Thymus (tissue), 11 donors: Measurements from ENCODE around the gene MAPK8IP3. TPM values are rescaled to one million over a fixed set of nuclear protein-coding genes. Genes with fewer than 3 reads are reported as not detected.

Source experiments
- DNase-seq, 9 donors: peaks; one replicate each; pipeline ENCODE4 v3.0.0-alpha.2; 2013; ENCODE audit warnings: low spot score in 9 of 9, low read depth in 6 of 9, missing footprints in 1 of 9
- H3K27ac ChIP-seq, 2 donors: one replicate each; pipeline ENCODE4 v1.5.1; 2013; ENCODE audit warnings: control low read depth in 1 of 2, low read depth in 1 of 2, low read length in 1 of 2, mild to moderate bottlenecking in 1 of 2, moderate library complexity in 1 of 2
- H3K27me3 ChIP-seq, 2 donors: one replicate each; pipeline ENCODE4 v1.5.1; 2013; ENCODE audit warnings: low read length in 1 of 2; ENCODE audit not compliant: control insufficient read depth in 2 of 2, insufficient read depth in 1 of 2
- H3K36me3 ChIP-seq, 2 donors: one replicate each; pipeline ENCODE4 v1.5.1; 2013; ENCODE audit warnings: low read length in 1 of 2, mild to moderate bottlenecking in 1 of 2, moderate library complexity in 1 of 2; ENCODE audit not compliant: control insufficient read depth in 2 of 2, insufficient read depth in 2 of 2
- H3K4me1 ChIP-seq, 2 donors: one replicate each; pipeline ENCODE4 v1.5.1; 2013; ENCODE audit warnings: low read length in 2 of 2; ENCODE audit not compliant: control insufficient read depth in 2 of 2, insufficient read depth in 2 of 2
- H3K4me3 ChIP-seq, 2 donors: one replicate each; pipeline ENCODE4 v1.5.1; 2013; ENCODE audit warnings: low read length in 2 of 2, control low read depth in 1 of 2, mild to moderate bottlenecking in 1 of 2
- H3K9me3 ChIP-seq, 2 donors: one replicate each; pipeline ENCODE4 v1.5.1; 2013; ENCODE audit warnings: low read length in 1 of 2, mild to moderate bottlenecking in 1 of 2; ENCODE audit not compliant: control insufficient read depth in 2 of 2, insufficient read depth in 1 of 2
- WGBS: extraction: QIAGEN DNeasy Blood & Tissue Kit; methylation state at CpG from one replicate; pipeline ENCODE4 v1.1.7; 2013; 5-methylcytosine and 5-hydroxymethylcytosine counted together
- polyA plus RNA-seq: library from polyadenylated mRNA; stranded (reverse); fragments of 200-250 nt; gene quantifications from one replicate; pipeline ENCODE4 v1.2.3, GENCODE V29; 2013
- total RNA-seq: library from RNA; stranded (reverse); fragments of 120-200 nt; gene quantifications from one replicate; pipeline ENCODE4 v1.2.4, GENCODE V29; 2013
- donor health status: healthy.

MAPK8IP3 gene
- total and polyA plus RNA-seq, 2 donors, result 36.0 to 129 TPM

GRCh38 chr16:1787322-1788094, 81.5 kb downstream of the MAPK8IP3 start:
- Histone ChIP-seq H3K9me3 (peaks cover 0 to 1% of the 10 kb centered on the region in 2 donors), H3K27ac (peak overlapping the region in 1 of 2 donors; percentile 2), H3K36me3 (peaks cover 51 to 73% of the 10 kb centered on the region in 2 donors), H3K27me3 (no peaks in the 10 kb centered on the region), H3K4me3 (no peak overlapping the region), H3K4me1 (peaks cover 7 to 8% of the 10 kb centered on the region in 2 donors)
- WGBS, result 98% methylated on average over 44 of the region's 44 CpGs
- DNase-seq, result peak in 1 of 9 donors; percentile 1

GRCh38 chr16:1788095-1788707, 82.2 kb downstream of the MAPK8IP3 start:
- no peak overlapping the region for H3K4me3 ChIP-seq
- WGBS, result 96% methylated on average over 38 of the region's 38 CpGs
- DNase-seq, result no peak
- peaks cover 7 to 8% of the 10 kb centered on the region in 2 donors for H3K4me1 ChIP-seq
- peaks cover 51 to 74% of the 10 kb centered on the region in 2 donors for H3K36me3 ChIP-seq
- H3K27me3 ChIP-seq, result no peaks in the 10 kb centered on the region
- peak overlapping the region in 1 of 2 donors; percentile 37 for H3K27ac ChIP-seq
- peaks cover 1 to 4% of the 10 kb centered on the region in 2 donors for H3K9me3 ChIP-seq

GRCh38 chr16:1788708-1789100, 82.7 kb downstream of the MAPK8IP3 start:
- Histone ChIP-seq H3K36me3 (peaks cover 51 to 74% of the 10 kb centered on the region in 2 donors), H3K4me3 (no peak overlapping the region), H3K9me3 (peaks cover 1 to 4% of the 10 kb centered on the region in 2 donors), H3K4me1 (peaks cover 6 to 7% of the 10 kb centered on the region in 2 donors), H3K27me3 (no peaks in the 10 kb centered on the region), H3K27ac (peak overlapping the region; percentile 43 to 58)
- DNase-seq, result no peak
- 85% methylated on average over 19 of the region's 19 CpGs for WGBS

GRCh38 chr16:1789643-1790045, 83.6 kb downstream of the MAPK8IP3 start:
- Histone ChIP-seq H3K27me3 (no peaks in the 10 kb centered on the region), H3K27ac (no peak overlapping the region), H3K36me3 (peaks cover 48 to 72% of the 10 kb centered on the region in 2 donors), H3K4me1 (peaks cover 0 to 3% of the 10 kb centered on the region in 2 donors), H3K9me3 (peaks cover 1 to 4% of the 10 kb centered on the region in 2 donors), H3K4me3 (no peak overlapping the region)
- 95% methylated on average over 25 of the region's 25 CpGs for WGBS
- no peak for DNase-seq

- WGBS, result 98% methylated on average over 15 of the region's 15 CpGs
- H3K27ac ChIP-seq, result no peak overlapping the region
- H3K4me3 ChIP-seq, result no peak overlapping the region
- DNase-seq, result no peak
- H3K36me3 ChIP-seq, result peaks cover 45 to 71% of the 10 kb centered on the region in 2 donors
- H3K27me3 ChIP-seq, result no peaks in the 10 kb centered on the region
- H3K4me1 ChIP-seq, result peaks cover 0 to 3% of the 10 kb centered on the region in 2 donors
- H3K9me3 ChIP-seq, result peaks cover 1 to 4% of the 10 kb centered on the region in 2 donors
These were observed 84.2 kb downstream of the MAPK8IP3 start for GRCh38 chr16:1790261-1790610.

GRCh38 chr16:1790611-1791255, 84.7 kb downstream of the MAPK8IP3 start:
- H3K36me3 ChIP-seq, result peaks cover 43 to 66% of the 10 kb centered on the region in 2 donors
- no peak for DNase-seq

GRCh38 chr16:1791256-1791942, 85.4 kb downstream of the MAPK8IP3 start:
- Histone ChIP-seq H3K27ac (no peak overlapping the region), H3K4me1 (peaks cover 0 to 3% of the 10 kb centered on the region in 2 donors), H3K27me3 (no peaks in the 10 kb centered on the region), H3K9me3 (peaks cover 0 to 4% of the 10 kb centered on the region in 2 donors), H3K36me3 (peaks cover 43 to 61% of the 10 kb centered on the region in 2 donors), H3K4me3 (no peak overlapping the region)
- 97% methylated on average over 53 of the region's 53 CpGs for WGBS
- no peak for DNase-seq

More at GRCh38 chr16:1790611-1791255, 84.7 kb downstream of the MAPK8IP3 start:
- Histone ChIP-seq H3K4me3 (no peak overlapping the region), H3K27me3 (no peaks in the 10 kb centered on the region), H3K4me1 (peaks cover 0 to 3% of the 10 kb centered on the region in 2 donors), H3K27ac (no peak overlapping the region), H3K9me3 (peaks cover 1 to 4% of the 10 kb centered on the region in 2 donors)
- WGBS, result 98% methylated on average over 44 of the region's 44 CpGs

GRCh38 chr16:1791943-1792812, 86.2 kb downstream of the MAPK8IP3 start:
- no peak for DNase-seq
- H3K36me3 ChIP-seq, result peaks cover 36 to 53% of the 10 kb centered on the region in 2 donors
- H3K4me1 ChIP-seq, result peaks cover 0 to 3% of the 10 kb centered on the region in 2 donors
- WGBS, result 96% methylated on average over 59 of the region's 59 CpGs
- H3K9me3 ChIP-seq, result peaks cover 0 to 4% of the 10 kb centered on the region in 2 donors
- no peaks in the 10 kb centered on the region for H3K27me3 ChIP-seq
- no peak overlapping the region for H3K4me3 ChIP-seq
- no peak overlapping the region for H3K27ac ChIP-seq
